ENCODE results near the gene TMEM86B.
"Not testable (repeated sequence)": the region's sequence is repeated elsewhere in the genome, so short reads cannot be mapped to it uniquely, and the experiment has no call there.

The TMEM86B gene

DNA sequence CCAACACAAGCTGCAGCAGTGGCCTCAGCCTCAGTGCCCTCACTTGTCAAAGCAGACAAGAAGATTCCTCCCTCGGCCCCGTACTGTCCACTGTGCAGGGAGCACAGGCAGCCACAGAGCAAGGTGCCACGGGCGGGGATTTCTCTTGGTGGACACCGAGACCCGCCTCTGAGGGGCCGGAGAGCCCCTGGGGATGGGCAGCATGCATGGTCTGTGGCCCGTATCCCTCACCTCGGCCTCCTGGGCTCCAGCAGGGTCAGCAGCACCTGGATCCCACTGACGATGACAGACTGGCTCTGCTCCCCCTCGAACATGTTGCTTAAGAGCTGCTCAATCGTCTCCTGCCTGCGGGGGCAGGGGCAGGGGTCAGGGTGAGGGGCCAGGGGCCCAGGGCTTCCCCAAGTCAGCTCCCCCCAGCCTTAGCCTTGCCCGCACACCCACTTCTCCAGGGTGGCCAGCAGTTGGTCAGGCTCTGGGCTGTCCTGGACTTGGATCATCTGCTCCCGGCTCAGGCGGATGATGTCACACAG is 13.4 kb upstream of the TMEM86B start:
- DNase-seq (ENCODE audit: low read depth in 3 of 3), result no peak

DNA sequence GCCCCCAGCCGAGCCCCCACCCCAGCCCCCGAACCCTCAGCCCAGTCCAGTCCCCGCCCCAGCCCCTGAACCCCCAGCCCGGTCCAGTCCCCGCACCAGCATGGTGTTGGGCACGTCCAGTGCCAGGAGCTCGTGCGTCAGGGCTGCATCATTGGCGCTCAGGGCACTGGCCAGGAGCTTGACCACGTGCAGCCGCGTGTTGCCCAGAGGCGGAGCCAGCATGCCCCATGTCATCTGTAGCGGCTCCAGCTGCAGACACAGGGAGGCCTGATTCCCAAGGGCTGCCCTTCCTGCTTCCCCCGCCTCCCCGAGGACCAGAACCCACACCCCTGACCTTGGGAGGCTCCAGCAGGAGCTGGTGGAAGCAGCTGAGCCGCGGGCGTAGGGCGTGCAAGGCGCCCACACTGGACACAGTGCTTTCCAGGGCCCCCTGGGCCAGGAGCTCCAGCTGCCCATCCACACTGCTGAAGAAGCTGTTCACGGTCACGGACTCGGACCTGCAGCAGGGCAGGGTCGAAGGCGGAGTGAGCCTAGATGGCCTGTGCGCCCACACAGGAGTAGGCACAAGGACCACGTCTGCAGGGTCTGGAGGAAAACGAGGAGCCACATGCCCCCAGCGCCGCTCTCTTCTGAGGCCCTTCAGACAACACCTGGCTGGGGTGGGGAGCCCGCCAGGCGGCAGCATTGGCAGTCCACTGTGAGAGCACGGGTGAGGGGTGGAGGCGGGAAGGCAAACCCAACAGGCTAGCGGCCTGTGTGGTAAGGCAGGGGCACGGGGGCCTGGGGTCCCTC is 12.8 kb upstream of the TMEM86B start:
- DNase-seq (ENCODE audit: low read depth in 3 of 3), result no peak

DNA sequence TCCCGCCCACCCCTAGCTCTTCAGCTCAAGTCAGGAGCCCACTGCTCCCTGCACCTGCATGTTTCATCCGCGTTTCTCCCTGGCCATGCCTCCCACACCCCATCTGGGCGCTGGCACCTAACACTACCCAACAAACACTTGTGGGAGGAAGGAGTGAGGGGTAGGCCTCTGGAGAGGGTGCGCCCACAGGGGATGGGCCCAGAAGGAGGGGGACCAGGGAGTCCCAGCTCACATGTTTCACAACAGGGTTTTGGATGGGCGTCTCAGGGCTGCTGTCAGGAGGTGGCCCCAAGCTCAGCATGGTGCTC is 12.1 kb upstream of the TMEM86B start:
- DNase-seq (ENCODE audit: low read depth in 3 of 3), result no peak

DNA sequence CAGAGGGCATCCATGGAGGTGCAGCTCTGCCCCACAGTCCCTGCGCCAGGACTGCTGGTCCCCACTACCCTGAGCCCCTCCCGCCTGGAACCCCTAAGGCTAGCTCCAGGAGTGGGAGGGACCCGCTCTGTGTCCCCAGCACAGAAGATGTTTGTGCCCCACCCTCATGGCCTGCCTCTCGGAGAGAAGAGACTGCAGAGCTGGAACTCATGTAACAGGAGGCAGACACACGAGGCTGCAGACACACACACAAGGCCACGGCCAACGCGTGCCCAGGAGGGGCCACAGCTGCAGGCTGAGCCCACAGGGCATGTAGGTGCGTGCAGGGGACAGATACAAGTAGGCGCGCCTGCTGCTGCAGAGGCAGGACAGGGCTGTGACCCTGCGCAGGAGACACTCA is 10.4 kb upstream of the TMEM86B start:
- no peak for DNase-seq (ENCODE audit: low read depth in 3 of 3)

DNA sequence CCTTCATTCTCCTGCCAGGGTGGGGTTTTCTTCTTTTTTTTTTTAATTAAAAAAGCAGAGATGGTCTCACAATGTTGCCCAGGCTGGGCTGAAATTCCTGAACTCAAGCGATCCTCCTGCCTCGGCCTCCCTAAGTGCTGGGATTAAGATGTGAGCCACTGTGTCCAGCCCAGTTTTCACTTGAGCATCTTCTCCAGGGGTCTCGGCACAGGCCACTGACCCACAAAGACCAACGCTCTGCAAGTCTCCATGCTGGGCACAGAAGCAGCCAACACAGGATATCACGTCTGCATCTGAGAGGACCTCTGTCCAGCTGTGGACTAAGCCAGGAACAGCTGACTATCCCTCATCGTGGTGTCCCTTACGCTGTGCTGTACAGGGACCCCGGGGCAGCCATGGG is 9.5 kb upstream of the TMEM86B start:
- DNase-seq (ENCODE audit: low read depth in 3 of 3), result no peak

DNA sequence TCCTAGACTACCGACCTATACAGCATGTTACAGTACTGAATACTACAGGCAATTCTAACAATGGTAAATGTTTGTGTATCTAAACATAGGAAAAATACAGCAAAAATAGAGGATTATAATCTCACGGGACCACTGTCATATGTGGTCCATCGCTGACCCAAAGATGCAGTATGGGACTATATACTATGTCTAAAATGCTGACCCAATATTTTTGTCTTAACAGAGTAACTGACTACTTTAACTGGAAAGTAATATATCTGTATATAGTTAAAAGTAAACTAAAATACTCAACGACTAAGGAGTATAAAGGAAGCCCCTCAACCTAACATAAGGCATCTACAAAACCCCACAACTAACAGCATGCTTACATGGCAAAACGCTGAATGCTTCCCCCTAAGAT is 4.4 kb upstream of the TMEM86B start:
- no peak for DNase-seq (ENCODE audit: low read depth in 3 of 3)

DNA sequence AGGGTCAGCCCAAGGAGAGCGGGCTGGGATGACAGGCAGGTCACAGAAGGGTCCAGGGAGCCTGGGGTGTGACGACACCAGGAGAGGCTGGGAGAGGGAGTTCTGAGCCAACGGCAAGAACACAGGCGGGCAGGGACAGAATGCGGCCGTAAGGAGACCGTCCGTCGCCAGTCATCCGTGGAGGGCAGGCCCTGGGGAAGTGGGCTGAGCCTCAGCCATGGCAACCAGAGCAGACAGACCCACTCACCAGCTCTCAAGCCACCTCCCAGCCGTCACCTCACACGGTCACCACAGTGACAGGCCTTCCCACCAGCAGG is 3.7 kb upstream of the TMEM86B start:
- no peak for DNase-seq (ENCODE audit: low read depth in 3 of 3)

DNA sequence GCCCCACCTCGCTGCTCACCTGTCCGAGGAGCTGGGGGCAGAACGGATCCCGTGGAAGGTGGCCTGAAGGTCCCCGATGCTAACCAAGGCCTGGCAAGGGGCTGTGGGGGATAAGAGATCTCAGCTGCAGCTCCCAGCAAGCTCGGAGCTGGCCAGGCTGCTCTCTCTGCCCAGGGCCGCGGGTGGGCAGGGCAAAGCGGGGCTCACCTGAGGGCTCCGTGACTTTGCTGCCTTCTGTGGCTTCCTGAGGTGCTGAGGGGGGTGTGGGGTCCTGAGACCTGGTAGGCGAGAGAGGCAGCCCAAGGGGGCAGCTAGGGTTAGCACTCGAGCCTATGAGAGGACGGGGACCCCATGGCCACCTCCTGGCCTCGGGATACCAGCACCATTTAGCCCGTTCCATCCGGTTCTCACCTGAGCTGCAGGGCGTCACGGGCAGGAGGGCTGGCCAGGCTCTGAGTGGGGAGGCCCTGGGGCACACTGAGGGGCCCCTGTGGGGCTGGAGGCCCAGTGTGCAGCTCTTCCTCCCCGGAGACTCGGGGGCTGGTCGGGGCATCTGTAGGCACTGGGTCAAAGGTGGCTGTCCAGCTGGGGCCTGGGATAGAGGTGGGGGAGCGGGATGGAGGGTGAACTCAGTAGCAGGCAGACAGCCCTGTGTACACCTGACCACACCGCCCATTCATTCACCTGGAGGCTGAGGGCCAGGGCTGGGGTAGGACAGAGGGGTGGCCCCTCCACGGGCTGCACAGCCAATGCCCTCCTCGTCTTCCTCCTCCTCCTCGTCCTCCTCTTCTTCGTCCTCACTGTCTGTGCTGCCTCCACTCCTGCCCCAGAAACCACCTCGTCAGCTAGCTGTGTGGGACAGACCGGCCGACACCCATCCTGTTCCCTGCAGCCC is 3.1 kb upstream of the TMEM86B start:
- no peak for DNase-seq (ENCODE audit: low read depth in 3 of 3)

DNA sequence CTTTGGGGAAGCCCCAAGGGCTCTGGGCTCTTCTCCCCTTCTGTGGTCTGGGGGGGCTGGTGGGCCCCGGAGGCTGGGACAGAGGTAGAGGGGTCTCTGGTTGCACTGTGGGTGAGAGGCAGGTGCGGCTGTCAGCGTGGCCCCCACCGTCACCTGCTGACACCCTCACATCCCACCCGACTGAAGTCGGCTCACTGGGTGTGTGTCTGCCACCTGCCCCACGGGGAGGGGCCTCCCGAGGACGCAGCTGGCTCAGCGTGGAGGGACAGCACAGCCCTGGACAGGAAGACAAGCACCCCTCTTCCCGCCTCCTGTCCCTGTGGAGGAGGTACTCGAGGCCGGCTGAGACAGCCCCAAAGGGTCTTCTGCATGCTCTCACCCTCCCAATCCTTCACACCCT is 2.2 kb upstream of the TMEM86B start:
- no peak for DNase-seq (ENCODE audit: low read depth in 3 of 3)

DNA sequence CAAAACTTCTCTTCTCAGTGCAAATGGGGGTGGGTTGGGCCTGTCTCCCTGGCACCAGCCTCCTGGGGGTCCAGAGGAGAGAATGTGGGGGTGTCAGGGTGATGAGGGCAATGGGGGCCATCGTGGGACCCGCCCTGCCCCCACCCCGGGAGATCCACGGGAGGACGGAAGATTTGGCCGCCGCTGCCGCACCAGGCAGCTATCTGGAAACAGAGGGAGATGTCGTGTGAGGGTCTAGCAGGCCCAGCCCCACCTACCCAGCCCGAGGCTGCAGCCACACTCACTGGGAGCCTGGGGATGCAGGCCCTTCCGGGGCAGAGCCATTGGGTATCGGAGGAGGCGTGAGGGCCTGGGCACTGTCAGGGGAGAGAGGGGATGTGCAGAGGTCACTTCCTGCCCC is 1.8 kb upstream of the TMEM86B start:
- no peak for DNase-seq (ENCODE audit: low read depth in 3 of 3)

DNA sequence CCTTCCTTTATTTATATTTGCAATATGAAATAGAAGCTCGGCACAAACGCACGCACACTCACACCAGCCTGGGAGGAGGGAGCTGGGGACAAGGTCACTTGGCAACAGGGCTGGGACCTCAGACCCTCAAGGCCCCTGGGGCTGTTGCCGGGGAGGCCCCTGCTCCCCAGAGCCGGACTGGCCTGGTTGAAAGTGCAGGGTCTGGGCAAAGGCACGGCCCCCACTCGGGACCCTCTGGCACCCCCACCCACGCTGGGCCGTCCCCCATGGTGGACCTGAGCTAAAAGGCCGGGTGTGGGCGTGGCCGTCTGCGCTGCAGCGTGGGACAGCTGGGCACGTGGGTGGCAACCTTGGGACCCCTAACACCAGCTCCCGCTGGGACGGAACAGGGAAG is 1.2 kb upstream of the TMEM86B start:
- no peak for DNase-seq (ENCODE audit: low read depth in 3 of 3)

DNA sequence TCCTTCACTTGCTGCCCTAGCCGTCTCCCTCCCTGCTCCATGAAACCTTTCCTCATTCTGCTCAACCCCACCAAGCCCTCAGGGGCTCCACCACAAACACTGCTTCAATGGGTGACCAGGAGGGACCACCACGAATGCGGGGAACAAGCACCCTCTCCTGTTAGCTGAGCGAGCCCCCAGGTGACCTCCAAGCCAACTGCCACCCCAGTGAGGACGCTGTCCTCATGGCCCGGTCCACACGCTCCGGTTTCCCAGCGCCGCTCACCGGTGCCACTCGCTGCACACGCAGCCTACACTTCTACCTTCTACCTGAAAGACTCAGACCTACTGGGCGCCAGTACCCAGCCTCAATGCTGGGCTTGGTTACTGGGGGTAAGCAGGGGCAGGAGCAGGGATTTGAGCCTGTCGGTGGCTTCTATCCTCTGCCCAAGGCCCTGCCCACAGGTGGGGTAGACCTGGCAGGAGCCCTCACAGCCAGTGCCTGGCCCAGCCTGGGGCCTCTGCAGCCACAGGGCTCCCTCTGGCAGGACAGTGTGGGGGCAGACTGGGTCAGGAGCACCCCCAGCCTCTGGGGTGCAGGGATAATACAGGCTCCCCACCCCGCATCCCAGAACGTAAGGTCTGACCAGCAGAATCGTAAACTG is 704 bp upstream of the TMEM86B start:
- DNase-seq (ENCODE audit: low read depth in 3 of 3), result no peak

DNA sequence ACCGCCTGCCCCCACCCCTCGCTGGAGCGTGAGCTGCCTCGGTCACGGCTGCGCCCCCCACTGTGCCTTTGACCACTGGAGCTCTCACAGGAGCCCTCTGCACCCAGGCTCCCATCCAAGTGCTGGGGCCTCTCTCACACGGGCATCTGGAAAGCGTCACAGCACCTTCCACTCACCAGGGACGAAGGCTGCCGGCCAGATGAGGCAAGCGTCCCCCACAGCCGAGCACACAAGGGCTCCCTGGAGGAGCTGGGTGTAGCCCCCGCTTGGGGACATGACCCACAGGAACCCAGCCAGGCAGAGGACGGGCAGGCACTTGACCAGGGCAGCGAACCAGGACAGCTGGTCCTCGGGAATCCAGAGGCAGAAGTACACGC is 560 bp downstream of the TMEM86B start:
- no peak for DNase-seq (ENCODE audit: low read depth in 3 of 3)

DNA sequence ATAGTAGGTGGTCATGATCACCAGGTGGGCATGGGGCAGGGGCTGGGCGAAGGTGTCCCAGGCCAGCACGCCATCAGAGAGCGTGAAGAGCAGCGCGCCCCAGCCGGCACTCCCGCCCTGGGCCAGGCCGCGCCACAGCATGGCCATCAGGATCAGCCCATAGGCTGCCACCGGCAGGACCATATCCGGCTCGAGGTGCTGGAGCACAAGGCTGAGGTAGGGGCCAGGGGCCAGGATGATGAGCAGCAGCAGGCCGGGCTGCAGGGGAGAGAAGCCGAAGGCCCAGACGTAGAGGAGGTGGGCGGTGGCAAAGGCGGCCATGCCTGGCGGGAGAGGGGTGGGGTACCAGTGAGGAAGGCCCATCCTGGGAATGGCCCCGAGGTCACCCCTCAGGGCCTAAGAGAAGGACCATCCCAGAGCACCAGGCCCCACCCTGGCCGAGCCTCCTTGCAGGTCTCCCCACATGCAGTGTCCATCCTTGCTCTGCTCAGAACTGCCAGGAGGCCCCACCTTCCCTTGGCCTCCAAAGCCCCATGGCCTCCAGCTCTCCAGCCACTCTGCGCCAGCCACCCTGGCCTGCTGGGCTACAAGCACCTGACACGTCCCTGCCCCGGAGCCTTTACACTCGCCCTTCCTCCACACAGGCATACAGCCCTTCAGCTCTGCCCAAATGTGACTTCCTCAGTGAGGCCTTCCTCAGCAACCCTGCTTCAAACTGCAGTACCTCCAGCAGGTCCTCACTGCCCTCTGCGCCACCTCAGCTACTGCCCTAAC is 1.1 kb downstream of the TMEM86B start:
- no peak for DNase-seq (ENCODE audit: low read depth in 3 of 3)

DNA sequence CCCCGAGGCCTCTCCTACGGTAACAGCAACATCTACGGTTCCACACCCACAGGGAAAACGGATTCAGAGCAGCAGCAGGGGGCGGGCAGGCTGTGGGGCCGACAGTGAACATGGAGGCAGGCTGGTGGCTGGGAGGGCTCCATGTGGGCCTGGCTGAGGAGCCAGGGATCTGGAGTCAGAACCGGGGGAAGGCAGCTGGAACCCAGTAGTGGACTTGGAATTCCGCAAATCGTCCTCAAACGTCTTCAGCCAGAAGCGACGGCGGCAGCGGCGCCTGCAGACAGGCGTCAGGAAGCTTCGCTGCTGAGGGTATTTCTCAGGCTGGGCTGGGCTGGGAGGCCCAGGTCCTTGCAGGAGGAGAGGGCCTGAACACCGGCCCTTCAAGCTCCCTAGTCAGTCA is 1.8 kb downstream of the TMEM86B start:
- DNase-seq (ENCODE audit: low read depth in 3 of 3), result no peak

DNA sequence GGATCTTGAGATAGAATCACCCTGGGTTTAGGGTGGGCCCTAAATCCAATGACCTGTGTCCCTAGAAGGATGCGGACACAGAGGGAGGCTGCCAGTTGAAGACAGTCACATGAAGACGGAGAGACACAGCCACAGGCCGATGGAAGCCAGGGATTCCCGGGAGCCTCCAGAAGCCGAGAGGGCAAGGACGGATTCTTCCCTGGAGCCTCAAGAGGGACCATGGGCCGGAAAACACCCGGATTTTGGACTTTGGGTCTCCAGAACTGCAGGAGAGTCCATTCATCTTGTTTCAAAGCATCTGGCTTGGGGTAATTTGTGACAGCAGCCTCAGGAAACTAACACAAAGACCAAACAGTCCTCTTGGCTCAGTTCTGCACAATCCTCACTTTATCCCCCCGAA is 2.3 kb downstream of the TMEM86B start:
- no peak for DNase-seq (ENCODE audit: low read depth in 3 of 3)

DNA sequence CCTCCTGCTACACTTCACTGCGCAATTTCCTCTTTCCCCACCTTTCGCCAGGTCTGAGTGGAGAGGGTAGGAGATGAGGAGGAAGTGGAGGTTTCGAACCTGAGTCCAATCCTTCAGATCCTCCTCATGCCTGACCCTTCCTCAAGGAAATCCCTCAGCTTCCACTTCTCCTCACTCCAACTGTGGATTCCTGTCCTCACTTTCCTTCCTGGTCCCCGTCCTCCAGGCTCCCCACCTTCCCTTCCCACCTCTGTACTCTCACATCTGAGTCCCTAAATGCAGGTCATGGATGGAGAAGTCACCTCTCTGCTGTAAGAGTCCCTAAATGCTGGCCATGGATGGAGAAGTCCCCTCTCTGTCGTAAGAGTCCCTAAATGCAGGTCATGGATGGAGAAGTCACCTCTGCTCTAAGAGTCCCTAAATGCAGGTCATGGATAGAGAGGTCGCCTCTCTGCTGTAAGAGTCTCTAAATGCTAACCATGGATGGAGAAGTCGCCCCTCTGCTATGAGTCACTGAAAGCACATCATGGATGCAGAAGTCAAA is 3.1 kb downstream of the TMEM86B start:
- DNase-seq (ENCODE audit: low read depth in 3 of 3), result no peak

DNA sequence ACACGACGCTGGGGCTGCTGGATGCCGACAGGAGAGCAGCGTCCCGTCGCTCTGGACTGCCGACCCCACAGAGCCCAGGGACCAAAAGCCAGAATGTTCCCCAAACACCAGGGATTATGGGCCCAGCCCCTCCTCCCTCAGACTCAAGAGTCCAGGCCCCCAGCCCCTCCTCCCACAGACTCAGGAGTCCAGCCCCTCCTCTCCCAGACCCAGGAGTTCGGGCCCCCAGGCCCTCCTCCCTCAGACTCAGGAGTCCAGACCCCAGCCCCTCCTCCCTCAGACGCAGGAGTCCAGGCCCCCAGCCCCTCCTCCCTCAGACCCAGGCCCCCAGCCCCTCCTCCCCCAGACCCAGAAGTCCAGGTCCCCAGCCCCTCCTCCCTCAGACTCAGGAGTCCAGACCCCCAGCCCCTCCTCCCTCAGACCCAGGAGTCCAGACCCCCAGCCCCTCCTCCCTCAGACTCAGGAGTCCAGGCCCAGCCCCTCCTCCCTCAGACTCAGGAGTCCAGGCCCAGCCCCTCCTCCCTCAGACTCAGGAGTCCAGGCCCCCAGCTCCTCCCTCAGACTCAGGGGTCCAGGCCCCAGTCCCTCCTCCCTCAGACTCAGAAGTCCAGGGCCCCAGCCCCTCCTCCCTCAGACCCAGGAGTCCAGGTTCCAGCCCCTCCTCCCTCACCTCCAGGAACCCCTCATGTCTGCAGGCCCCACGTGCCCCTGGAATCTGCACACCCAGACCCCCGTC is 3.7 kb downstream of the TMEM86B start:
- not testable (repeated sequence) for DNase-seq (ENCODE audit: low read depth in 3 of 3)

DNA sequence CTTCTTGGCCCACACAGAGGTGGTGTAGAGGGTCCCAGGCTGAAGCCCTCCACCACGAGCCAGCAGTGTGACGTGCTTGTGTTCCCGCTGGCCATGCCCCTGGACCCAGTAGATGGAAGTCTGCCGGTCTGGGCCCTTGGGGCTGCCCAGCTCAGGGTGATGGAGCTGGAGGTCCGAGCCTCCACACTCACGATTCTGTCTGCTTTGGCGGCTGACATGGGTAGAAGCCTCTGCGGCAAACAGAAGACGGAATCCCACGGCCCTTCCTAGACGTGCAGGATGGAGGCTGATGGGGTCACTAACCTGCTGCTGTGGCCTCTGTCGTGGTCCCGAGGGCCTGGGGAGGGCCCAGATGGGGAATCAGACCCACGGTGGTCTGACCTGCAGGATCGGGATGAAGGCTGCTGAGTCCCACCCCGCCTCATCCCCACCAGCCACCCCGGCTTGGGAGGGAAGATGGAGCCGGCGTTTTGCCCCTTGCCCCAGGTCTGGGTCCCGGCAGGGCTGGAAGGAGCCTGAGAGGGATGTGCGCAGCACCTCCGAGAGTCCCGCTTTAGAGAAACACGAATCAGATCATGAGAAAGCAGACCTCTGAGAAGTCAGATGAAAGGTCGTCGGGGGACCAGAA is 4.4 kb downstream of the TMEM86B start:
- DNase-seq (ENCODE audit: low read depth in 3 of 3), result no peak

DNA sequence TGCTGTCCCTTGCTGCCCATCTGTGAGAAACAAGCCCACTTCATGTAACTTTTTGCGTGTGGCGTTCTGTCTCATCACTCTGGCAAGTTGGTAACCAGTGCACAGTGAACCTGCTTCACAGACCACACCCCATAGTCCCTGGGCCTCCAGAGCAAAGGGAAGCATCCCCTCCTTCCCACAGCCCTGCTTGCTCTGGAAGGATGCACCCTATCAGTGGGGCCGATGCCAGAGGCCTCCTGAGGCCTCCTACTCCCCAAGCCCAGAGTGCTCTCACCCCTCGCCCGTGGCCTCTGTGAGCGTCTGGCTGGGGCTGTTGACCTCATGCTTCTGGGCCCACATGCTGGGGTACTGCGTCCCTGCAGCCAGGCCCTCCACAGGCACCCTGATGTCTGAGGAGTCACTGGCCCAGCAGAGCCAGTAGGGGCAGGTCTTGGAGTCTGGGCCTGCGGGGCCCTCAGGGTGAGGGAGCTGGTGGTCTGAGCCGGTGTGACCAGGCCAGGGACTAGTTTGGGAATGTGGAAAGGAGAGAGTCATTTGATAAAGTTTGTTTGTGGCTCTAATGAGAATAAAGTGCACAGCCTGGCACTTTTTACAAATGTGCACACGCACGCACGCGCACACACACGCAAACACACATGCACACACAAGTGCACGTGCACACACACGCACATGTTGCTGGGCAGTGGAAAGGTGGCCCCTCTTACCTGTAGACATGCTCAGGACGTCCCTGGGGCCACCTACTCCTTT is 5.1 kb downstream of the TMEM86B start:
- DNase-seq (ENCODE audit: low read depth in 3 of 3), result no peak

All from stimulated activated CD4-positive, alpha-beta T cell treated with anti-CD3 and anti-CD28 coated beads, TNF-alpha, amount 100 ng/mL, for 48 hours (primary cell).